Right lung (tissue), 5 donors: ENCODE results near the gene CFAP53. TPM values are rescaled to one million over a fixed set of nuclear protein-coding genes. Genes with fewer than 3 reads are reported as not detected.

ENCODE experiments used
- DNase-seq, 2 donors: peaks; one replicate each; pipeline ENCODE4 v3.0.0-alpha.2; 2013
- polyA plus RNA-seq, 5 donors: library from polyadenylated mRNA; unstranded; fragments of 120-200 nt; gene quantifications; one replicate each; pipeline versions ENCODE4 v1.2.1 to v1.2.3, GENCODE V29; 2013; ENCODE audit warnings: inconsistent platforms in 1 of 5, low replicate concordance in 1 of 5; ENCODE audit not compliant: insufficient read length in 5 of 5, insufficient read depth in 1 of 5

CFAP53 gene
- polyA plus RNA-seq, 5 donors = 2.1 to 7.0 (median 4.5) TPM

DNA sequence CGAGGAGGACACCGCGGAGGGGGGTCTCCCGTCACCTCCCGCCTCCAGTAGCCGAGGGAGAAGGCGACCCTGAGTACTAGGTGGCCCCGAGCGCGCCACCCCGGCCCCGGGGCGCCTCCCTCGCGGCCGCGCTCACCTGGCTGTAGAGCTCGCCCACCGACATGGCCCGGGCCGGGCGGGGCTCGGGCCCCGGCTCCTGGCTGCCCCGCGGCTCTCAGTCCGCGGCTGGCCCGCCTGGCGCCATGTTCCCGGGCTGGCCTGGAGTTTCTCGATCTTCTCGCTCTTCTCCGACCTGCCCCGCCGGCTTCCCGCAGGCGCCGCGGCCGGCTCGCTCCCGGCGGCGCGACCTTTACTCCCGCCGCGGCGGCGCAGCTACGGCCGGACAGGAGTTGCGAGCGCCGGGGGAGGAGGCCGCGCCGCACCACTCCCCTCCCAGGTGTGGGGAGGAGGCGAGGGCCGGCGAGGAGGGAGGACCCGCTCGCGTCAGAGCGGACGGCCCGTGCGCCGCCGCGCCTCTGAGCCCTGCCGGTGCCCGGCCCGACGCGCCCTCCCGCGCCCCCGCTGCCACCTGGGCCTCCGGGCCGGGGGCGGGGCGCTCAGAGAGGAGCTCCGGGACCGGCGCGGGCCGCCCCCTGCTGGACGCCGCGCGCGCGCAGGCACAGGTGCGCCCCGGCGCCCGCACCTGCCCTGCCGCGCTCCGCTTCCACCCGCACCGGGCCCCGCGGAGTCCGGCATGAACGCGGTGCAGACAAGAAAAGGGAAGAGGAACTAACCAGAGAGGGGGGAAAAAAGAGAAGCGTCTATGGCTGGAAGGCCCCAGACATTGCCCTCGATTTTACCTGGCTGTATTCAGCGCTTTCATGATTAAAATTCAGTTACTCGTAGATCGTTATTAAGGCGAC is 71.4 kb downstream of the CFAP53 start, which contains the start of gene MYO5B:
Gene MYO5B, minus strand, starts transcription at position 517 of the 902 bp plus-strand sequence. Its CDS starts 354 bp downstream, at position 163.
- DNase-seq = peak in 1 of 2 donors; percentile 46

DNA sequence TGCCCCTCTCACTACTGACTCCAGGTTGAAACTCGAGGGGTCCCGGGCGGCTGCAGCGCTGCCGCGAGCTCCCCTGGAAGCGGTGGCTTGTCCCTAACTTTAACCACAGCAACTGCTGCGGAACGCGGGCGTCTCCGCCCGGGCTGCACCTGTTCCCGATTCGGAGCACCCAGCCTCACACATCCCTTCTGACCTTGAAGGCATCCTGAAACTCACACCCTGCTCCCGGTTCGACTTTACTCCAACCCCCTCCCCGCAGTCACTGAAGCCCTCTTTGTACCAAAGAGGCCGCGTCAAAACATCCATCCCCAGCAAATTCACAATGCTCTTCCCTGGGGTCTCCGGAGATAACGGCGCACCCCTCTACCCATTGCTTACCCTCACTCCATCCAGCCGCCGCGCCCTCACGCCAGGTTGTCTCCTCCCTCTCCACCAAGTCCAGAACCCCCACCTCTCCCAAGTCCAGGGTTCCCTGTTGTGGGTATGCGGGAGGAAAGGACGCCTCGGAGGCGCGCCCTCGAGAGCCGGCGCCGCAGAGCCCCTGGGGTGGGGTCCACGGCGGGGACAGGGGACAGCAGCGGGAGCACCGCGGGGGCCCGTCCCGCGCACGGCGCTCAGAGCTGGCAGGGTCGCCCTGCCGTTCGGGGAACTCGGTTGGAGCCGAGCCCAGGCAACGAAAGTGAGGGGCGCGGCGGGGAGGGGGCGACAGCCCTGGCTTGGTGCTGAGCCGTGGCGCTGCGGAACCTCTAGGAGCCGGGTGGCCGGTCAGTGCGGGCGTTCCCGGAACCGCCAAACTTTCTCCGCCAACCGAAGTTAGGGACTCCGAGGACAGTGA is 72.3 kb downstream of the CFAP53 start:
- DNase-seq = no peak

DNA sequence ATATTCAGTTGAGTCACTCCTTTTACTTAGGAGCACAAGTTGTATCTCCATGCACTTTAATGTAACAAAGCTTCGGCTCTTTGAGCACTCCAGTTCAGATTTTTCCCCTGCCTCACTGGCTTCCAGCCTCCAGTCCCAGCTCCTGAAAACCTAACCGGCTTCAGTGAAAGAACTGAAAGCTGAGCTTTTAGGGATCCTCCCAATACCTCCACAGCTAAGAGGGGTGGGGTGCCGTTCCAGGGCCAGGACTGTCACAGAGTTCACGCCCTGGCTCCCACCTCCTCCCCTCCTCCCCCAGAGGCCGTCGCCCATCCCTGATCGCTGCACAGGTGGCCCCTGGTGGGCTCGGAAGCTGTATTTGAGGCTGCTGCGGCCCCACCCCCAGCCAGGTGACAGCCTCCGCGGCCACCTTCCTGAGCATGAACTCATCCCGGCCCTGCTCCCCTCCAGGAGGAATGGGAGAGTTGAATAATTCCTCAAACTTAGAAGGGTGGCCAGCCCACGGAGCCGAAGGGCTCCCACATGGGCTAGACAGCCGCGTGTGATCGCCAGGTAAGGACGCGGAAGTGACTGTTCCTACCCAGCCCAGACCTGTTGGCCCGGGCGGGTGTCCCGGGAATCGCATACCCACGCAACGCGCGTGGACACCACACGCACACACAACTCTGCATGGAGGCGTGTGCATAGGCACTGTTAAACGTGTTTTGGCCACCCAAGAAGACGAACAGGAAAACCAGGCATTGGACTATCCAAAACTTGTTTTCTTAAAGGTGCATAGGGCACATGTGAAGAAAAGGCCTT is 73.1 kb downstream of the CFAP53 start:
- no peak for DNase-seq

DNA sequence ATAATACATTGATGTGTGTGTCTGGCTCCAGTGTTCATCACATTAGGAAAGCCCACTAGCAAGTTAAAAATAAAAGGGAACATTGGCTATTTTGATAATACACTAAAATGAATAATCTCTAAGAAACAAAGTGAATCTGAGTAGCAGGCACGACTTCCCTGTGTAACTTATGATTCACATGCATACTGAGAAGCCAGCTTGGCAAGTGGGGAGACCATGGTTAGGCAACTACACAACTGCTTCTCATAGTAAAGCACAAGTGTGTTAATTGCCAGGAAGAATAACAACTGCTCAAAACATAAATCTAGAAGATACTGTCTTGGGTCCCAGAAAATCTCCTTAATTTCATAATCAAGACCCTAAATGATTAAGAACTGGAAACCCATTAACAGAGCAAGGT is 75.4 kb downstream of the CFAP53 start:
- DNase-seq = no peak

DNA sequence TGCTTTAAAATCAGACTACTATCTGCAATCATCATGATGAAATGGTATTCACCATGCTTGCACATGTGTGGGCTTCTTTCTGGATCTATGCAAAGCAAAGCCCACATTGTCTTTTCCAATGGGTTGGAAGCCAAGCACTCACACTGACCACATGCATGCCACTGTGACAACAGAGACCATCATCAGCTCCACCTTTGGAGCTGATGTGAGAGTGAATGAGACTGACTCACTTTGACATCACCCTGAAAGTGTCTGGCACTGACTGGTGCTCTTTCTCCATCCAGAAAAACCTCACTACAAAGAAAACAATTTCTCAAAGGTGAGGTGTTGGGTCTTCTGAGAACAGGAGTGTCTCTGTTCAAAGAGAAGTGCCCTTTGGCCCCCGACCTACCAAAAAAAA is 76.1 kb downstream of the CFAP53 start:
- DNase-seq = no peak

DNA sequence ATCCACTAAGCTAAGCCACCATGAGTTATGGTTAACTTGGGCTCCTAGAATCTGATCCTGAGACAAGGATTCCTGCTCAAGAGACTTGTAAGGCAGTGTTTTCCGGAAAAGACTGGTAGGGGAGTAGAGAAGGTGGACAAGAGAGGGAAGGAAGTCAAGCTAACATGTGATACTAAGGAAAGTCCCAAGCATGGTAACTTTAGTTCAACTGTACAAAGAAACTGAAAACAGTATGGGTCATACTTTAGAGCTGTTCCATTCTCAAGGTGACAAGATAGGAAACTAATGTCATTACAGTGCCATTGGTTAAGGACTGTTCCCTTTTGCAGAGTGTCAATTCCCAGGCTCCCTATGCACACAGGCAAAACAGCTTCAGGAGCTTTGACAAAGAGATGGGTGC is 77.1 kb downstream of the CFAP53 start:
- no peak for DNase-seq

DNA sequence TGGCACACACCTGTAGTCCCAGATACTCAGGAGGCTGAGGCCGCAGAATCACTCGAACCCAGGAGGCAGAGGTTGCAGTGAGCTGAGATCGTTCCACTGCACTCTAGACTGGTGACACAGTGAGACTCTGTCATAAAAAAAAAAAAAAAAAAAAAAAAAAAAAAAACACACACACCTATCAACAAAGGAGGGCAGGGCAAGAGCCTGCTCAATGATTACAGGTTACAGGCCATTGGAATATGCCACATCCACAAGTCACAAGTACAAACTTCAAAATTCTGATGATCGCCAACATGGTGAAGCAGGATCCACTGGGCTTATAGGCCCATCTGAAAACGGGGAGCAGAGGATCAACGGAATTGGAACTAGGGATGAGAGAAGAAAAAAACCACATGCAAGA is 77.6 kb downstream of the CFAP53 start:
- DNase-seq = no peak

DNA sequence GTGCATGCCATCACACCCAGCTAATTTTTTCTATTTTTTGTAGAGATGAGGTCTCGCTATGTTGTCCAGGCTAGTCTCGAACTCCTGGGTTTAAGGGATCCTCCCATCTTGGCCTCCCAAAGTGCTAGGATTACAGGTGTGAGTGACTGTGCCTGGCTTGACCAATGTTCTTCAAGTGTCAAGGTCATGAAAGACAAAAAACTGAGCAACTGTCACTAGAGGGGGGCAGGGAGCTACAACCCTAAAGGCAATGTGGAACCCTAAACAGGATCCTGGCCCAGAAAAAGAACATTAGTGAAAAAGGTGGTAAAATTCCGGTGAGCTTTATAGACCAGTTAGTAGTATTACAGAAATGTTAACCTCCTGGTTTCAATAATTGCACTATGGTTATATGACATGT is 78.6 kb downstream of the CFAP53 start:
- DNase-seq = no peak

DNA sequence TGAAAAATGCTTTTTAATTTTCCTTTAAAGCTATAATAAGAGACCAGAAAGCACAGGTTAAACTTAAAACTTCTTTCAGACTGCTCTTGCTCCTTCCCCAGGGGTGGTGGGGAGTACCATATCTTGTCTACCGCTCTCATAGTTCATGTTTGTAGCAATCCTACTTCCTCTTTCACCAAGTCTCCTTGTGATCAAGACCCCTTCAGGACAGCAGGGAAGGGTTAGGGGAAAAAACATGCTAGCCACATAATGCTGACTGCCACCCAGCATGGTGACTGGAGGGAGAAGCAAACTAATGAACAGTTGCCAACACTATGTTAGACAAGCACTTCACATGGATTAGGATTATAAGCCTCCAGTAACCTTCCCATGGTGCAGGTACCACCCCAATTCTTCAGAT is 79.9 kb downstream of the CFAP53 start:
- no peak for DNase-seq

DNA sequence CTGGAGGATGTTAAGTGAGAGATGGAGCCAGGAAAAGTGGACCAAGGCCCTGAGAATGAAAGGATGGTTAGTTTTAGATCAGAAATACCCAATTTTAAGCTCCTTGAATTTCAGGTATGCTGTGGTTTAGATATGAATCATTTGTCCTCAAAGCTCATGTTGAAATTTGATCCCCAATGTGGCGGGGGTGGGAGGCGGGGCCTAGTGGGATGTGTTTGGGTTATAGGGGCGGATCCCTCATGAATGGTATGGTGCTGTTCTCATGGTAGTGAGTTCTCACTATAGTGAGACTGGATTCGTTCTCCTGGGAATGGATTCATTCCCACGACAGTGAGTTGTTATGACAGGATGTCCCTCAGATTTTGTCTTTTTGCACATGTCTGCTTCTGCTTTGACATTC is 82.7 kb downstream of the CFAP53 start:
- no peak for DNase-seq

DNA sequence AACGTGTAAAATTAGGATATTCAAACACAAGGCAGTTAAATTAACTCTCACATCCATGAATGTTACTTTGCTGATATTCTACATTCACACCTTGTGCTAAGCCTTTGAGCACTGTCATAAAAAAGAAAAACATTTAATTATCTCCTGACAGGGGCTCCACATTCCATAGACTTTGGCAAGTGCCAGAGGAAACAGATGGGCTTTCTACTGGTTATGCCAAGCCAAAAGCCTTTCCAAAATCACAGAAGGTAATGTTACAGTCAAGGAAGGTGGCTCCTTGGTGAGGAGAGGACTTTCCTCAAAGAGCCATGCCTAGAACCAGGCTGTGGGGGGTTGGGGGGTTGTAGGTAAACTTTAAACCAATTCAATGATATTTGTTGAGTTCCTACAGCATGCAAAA is 83.8 kb downstream of the CFAP53 start:
- DNase-seq = no peak

DNA sequence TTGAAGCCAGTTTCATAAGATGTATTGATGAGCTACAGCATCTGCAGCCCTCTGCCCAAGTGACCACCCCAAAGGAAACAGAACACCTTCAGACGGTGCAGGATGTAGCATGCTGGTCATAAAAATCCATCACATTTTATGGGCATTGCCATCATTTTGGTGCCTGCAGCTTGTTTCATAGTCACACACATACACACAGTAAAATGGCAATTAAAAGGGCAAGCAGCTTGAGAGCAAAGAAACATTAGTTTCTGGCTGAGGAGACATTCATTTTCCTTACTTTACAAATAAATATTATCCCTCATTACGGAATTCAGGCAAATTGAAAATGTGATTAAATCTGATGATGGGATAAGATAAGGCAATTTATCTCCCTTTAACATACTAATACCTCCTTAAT is 84.7 kb downstream of the CFAP53 start:
- no peak for DNase-seq

DNA sequence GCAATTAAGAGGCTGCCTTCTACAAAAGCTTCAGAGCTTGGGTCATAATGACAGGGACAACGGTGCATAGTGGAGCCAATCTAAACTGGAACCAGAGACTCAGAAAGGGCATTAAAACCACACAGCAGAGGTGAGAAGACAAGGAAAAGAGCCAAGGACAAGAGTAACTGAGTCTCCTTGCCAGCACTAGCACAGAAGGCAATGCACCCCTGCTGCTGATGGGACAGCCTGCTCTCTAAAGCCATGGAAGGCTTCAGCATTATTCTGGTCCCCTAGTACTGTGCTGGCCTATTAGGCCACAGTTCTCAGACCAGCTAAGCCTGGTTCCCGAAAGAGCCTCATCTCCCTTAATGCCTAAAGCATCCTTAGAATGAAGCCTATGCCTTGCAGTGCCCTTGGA is 86.8 kb downstream of the CFAP53 start:
- DNase-seq = no peak

DNA sequence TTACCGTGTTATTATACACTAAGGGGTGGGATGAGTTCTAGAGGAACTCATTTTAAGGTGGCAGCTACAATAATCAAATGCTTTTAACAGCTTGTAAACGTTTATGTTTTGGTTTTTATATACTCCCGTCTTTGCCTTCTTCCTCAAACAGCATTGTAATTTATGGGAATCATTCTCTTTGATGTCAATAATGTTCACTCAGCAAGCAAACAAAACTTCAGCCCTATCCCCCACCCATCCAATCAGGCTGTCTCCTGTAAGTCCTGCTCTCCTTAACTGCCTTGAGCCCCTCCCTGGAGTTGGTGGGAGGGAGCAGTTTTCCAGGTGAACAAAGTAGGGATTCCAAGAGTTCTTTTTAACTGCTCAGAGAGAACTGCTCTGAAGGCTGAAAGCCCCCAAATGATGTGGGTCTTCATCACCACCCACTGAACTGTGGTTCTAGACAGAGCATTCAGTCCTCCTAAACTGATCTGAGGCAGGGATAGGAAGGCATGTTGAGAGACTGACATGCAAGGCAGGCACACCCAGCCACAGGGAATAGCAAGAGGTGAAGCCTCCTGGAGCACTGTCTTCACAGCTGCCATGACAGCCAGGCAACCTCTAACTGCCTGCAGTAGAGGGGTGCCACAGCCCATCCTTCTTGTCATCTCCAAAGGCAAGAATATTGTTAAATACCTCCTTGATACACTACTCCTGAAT is 88.9 kb downstream of the CFAP53 start:
- DNase-seq = no peak

Other genes with a start within 250 kb of the CFAP53 start
- 10 to 100 TPM in 4 of 5 donors, 1 to 10 TPM in 1; 7.9 to 13.5 (median 13.0) TPM for gene MYO5B, start 71.3 kb downstream of the CFAP53 start, polyA plus RNA-seq
- gene MBD1, start 15.0 kb upstream of the CFAP53 start, polyA plus RNA-seq = 10 to 100 TPM; 55.5 to 74.0 (median 64.5) TPM
- gene CXXC1, start 21.2 kb upstream of the CFAP53 start, polyA plus RNA-seq = 10 to 100 TPM; 53.7 to 81.9 (median 61.3) TPM
- 10 to 100 TPM in 1 of 5 donors, 1 to 10 TPM in 4; 5.0 to 18.1 (median 8.2) TPM for gene SKA1, start 108.6 kb upstream of the CFAP53 start, polyA plus RNA-seq